Measurements from ENCODE around the gene INSIG2. TPM values are rescaled to one million over a fixed set of nuclear protein-coding genes. Genes with fewer than 3 reads are reported as not detected.

The INSIG2 gene
- total and polyA plus RNA-seq, 2 experiments from 2014 or later: 8.1 to 15.1 TPM

- Histone ChIP-seq H3K4me1 (ENCODE audit: insufficient read depth) (peaks cover 9% of the 10 kb centered on the region), H3K36me3 (ENCODE audit: insufficient read depth) (no peaks in the 10 kb centered on the region), H3F3A (replicated peaks; ENCODE audit: low read depth) (no peaks in the 10 kb centered on the region), H3K4me3 (no peak overlapping the region), H3K79me2 (replicated peaks; ENCODE audit: insufficient read depth) (no peaks in the 10 kb centered on the region), H3K9me2 (ENCODE audit: insufficient read depth) (no peaks in the 10 kb centered on the region), H3K27ac (ENCODE audit: low read depth) (no peak overlapping the region), H2AFZ (no peak overlapping the region), H3K27me3 (ENCODE audit: insufficient read depth) (no peaks in the 10 kb centered on the region), H4K20me1 (replicated peaks; ENCODE audit: insufficient read depth) (no peaks in the 10 kb centered on the region), H3K4me2 (no peak overlapping the region)
- Mint-ChIP-seq H3K36me3 (ENCODE audit: low read depth) (no peaks in the 10 kb centered on the region), H3K27ac (no peak overlapping the region), H3K4me1 (peaks cover 9% of the 10 kb centered on the region; the same call in 2 of the 3 replicates), H3K9me3 (no peaks in the 10 kb centered on the region), H3K27me3 (ENCODE audit: insufficient read depth, low read depth, poor library complexity) (peaks cover 5% of the 10 kb centered on the region), H3K4me3 (no peak overlapping the region)
- TF ChIP-seq, protein P1, sequence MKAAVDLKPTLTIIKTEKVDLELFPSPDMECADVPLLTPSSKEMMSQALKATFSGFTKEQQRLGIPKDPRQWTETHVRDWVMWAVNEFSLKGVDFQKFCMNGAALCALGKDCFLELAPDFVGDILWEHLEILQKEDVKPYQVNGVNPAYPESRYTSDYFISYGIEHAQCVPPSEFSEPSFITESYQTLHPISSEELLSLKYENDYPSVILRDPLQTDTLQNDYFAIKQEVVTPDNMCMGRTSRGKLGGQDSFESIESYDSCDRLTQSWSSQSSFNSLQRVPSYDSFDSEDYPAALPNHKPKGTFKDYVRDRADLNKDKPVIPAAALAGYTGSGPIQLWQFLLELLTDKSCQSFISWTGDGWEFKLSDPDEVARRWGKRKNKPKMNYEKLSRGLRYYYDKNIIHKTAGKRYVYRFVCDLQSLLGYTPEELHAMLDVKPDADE (IDR thresholded peaks at IDR 0.05): no peak
- no peak for TF ChIP-seq EZH2 (IDR thresholded peaks at IDR 0.05; ENCODE audit: low read depth, unreplicated experiment)
- TF ChIP-seq STAT1 (IDR thresholded peaks at IDR 0.05; ENCODE audit: unreplicated experiment): no peak
- TF ChIP-seq JUNB (IDR thresholded peaks at IDR 0.05; ENCODE audit: unreplicated experiment): no peak
- no peak for TF ChIP-seq EZH2phosphoT487 (IDR thresholded peaks at IDR 0.05; ENCODE audit: unreplicated experiment)
- TF ChIP-seq, protein P2, sequence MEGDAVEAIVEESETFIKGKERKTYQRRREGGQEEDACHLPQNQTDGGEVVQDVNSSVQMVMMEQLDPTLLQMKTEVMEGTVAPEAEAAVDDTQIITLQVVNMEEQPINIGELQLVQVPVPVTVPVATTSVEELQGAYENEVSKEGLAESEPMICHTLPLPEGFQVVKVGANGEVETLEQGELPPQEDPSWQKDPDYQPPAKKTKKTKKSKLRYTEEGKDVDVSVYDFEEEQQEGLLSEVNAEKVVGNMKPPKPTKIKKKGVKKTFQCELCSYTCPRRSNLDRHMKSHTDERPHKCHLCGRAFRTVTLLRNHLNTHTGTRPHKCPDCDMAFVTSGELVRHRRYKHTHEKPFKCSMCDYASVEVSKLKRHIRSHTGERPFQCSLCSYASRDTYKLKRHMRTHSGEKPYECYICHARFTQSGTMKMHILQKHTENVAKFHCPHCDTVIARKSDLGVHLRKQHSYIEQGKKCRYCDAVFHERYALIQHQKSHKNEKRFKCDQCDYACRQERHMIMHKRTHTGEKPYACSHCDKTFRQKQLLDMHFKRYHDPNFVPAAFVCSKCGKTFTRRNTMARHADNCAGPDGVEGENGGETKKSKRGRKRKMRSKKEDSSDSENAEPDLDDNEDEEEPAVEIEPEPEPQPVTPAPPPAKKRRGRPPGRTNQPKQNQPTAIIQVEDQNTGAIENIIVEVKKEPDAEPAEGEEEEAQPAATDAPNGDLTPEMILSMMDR (conservative IDR thresholded peaks at IDR 0.05; ENCODE audit: low read depth in 2 of 2): no peak
- TF ChIP-seq ZNF331 (CRISPR knock-in tag; IDR thresholded peaks at IDR 0.05; ENCODE audit: low read depth): no peak
- TF ChIP-seq, protein P3, sequence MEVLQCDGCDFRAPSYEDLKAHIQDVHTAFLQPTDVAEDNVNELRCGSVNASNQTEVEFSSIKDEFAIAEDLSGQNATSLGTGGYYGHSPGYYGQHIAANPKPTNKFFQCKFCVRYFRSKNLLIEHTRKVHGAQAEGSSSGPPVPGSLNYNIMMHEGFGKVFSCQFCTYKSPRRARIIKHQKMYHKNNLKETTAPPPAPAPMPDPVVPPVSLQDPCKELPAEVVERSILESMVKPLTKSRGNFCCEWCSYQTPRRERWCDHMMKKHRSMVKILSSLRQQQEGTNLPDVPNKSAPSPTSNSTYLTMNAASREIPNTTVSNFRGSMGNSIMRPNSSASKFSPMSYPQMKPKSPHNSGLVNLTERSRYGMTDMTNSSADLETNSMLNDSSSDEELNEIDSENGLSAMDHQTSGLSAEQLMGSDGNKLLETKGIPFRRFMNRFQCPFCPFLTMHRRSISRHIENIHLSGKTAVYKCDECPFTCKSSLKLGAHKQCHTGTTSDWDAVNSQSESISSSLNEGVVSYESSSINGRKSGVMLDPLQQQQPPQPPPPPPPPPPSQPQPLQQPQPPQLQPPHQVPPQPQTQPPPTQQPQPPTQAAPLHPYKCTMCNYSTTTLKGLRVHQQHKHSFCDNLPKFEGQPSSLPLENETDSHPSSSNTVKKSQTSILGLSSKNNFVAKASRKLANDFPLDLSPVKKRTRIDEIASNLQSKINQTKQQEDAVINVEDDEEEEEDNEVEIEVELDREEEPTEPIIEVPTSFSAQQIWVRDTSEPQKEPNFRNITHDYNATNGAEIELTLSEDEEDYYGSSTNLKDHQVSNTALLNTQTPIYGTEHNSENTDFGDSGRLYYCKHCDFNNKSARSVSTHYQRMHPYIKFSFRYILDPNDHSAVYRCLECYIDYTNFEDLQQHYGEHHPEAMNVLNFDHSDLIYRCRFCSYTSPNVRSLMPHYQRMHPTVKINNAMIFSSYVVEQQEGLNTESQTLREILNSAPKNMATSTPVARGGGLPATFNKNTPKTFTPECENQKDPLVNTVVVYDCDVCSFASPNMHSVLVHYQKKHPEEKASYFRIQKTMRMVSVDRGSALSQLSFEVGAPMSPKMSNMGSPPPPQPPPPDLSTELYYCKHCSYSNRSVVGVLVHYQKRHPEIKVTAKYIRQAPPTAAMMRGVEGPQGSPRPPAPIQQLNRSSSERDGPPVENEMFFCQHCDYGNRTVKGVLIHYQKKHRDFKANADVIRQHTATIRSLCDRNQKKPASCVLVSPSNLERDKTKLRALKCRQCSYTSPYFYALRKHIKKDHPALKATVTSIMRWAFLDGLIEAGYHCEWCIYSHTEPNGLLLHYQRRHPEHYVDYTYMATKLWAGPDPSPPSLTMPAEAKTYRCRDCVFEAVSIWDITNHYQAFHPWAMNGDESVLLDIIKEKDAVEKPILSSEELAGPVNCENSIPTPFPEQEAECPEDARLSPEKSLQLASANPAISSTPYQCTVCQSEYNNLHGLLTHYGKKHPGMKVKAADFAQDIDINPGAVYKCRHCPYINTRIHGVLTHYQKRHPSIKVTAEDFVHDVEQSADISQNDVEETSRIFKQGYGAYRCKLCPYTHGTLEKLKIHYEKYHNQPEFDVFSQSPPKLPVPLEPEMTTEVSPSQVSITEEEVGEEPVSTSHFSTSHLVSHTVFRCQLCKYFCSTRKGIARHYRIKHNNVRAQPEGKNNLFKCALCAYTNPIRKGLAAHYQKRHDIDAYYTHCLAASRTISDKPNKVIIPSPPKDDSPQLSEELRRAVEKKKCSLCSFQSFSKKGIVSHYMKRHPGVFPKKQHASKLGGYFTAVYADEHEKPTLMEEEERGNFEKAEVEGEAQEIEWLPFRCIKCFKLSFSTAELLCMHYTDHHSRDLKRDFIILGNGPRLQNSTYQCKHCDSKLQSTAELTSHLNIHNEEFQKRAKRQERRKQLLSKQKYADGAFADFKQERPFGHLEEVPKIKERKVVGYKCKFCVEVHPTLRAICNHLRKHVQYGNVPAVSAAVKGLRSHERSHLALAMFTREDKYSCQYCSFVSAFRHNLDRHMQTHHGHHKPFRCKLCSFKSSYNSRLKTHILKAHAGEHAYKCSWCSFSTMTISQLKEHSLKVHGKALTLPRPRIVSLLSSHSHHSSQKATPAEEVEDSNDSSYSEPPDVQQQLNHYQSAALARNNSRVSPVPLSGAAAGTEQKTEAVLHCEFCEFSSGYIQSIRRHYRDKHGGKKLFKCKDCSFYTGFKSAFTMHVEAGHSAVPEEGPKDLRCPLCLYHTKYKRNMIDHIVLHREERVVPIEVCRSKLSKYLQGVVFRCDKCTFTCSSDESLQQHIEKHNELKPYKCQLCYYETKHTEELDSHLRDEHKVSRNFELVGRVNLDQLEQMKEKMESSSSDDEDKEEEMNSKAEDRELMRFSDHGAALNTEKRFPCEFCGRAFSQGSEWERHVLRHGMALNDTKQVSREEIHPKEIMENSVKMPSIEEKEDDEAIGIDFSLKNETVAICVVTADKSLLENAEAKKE (CRISPR knock-in tag; IDR thresholded peaks at IDR 0.05): no peak
- TF ChIP-seq, protein P4, sequence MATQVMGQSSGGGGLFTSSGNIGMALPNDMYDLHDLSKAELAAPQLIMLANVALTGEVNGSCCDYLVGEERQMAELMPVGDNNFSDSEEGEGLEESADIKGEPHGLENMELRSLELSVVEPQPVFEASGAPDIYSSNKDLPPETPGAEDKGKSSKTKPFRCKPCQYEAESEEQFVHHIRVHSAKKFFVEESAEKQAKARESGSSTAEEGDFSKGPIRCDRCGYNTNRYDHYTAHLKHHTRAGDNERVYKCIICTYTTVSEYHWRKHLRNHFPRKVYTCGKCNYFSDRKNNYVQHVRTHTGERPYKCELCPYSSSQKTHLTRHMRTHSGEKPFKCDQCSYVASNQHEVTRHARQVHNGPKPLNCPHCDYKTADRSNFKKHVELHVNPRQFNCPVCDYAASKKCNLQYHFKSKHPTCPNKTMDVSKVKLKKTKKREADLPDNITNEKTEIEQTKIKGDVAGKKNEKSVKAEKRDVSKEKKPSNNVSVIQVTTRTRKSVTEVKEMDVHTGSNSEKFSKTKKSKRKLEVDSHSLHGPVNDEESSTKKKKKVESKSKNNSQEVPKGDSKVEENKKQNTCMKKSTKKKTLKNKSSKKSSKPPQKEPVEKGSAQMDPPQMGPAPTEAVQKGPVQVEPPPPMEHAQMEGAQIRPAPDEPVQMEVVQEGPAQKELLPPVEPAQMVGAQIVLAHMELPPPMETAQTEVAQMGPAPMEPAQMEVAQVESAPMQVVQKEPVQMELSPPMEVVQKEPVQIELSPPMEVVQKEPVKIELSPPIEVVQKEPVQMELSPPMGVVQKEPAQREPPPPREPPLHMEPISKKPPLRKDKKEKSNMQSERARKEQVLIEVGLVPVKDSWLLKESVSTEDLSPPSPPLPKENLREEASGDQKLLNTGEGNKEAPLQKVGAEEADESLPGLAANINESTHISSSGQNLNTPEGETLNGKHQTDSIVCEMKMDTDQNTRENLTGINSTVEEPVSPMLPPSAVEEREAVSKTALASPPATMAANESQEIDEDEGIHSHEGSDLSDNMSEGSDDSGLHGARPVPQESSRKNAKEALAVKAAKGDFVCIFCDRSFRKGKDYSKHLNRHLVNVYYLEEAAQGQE (IDR thresholded peaks at IDR 0.05; ENCODE audit: unreplicated experiment): no peak
- TF ChIP-seq POLR2AphosphoS5 (IDR thresholded peaks at IDR 0.05; ENCODE audit: low read depth): no peak
- TF ChIP-seq CREB1 (CRISPR knock-in tag; IDR thresholded peaks at IDR 0.05; ENCODE audit: low read depth): no peak
- ATAC-seq (no peak), DNase-seq (ENCODE audit: low spot score) (no peak)
These were observed 9.5 kb upstream of the INSIG2 start for GRCh38 chr2:118078734-118079133.

Measured in GM23338 (cell line).